MM.1S (cell line): ENCODE data around the gene CARD11.

ENCODE experiments used
- DNase-seq: peaks from one replicate; pipeline ENCODE4 v3.0.0-alpha.2; 2015
- H2AFZ ChIP-seq: fragments of 300-600 bp; sonication (generic); 2 replicates; pipeline ENCODE4 v1.6.0; 2016; ENCODE audit warnings: antibody characterized with exemption, low read length
- H3F3A ChIP-seq: fragments of 300-600 bp; sonication (generic); 2 replicates; pipeline ENCODE4 v1.6.1; 2016; ENCODE audit warnings: mild to moderate bottlenecking, antibody characterized with exemption, low read length, moderate library complexity, mixed read lengths; ENCODE audit not compliant: insufficient read depth
- H3K27ac ChIP-seq: fragments of 300-600 bp; sonication (generic); 2 replicates; pipeline ENCODE4 v1.5.1; 2016; ENCODE audit warnings: mild to moderate bottlenecking, low read length
- H3K27me3 ChIP-seq: fragments of 300-600 bp; sonication (generic); replicated peaks from 2 replicates; pipeline ENCODE4 v1.6.0; 2016; ENCODE audit warnings: low read length; ENCODE audit not compliant: insufficient read depth
- H3K36me3 ChIP-seq: fragments of 300-600 bp; sonication (generic); replicated peaks from 2 replicates; pipeline ENCODE4 v1.6.1; 2016; ENCODE audit warnings: mild to moderate bottlenecking, low read length, mixed read lengths; ENCODE audit not compliant: insufficient read depth
- H3K4me1 ChIP-seq: fragments of 300-600 bp; sonication (generic); 2 replicates; pipeline ENCODE4 v1.6.1; 2016; ENCODE audit warnings: low read length, mixed read lengths
- H3K4me2 ChIP-seq: fragments of 300-600 bp; sonication (generic); 2 replicates; pipeline ENCODE4 v1.6.0; 2016; ENCODE audit warnings: low read depth, low read length
- H3K4me3 ChIP-seq: fragments of 300-600 bp; sonication (generic); 2 replicates; pipeline ENCODE4 v1.5.1; 2016; ENCODE audit warnings: low read length, mixed read lengths
- H3K79me2 ChIP-seq: fragments of 300-600 bp; sonication (generic); 2 replicates; pipeline ENCODE4 v1.6.1; 2016; ENCODE audit warnings: mixed run types, low read length, mixed read lengths
- H3K9ac ChIP-seq: fragments of 300-600 bp; sonication (generic); 2 replicates; pipeline ENCODE4 v1.6.1; 2016; ENCODE audit warnings: low read length, mixed read lengths
- H3K9me2 ChIP-seq: fragments of 300-600 bp; sonication (generic); replicated peaks from 2 replicates; pipeline ENCODE4 v1.6.1; 2016; ENCODE audit warnings: mild to moderate bottlenecking, low read length, mixed read lengths; ENCODE audit not compliant: insufficient read depth
- H3K9me3 ChIP-seq: fragments of 300-600 bp; sonication (generic); replicated peaks from 2 replicates; pipeline ENCODE4 v1.6.1; 2016; ENCODE audit warnings: mild to moderate bottlenecking, low read length, mixed read lengths; ENCODE audit not compliant: insufficient read depth
- H4K20me1 ChIP-seq: fragments of 300-600 bp; sonication (generic); 2 replicates; pipeline ENCODE4 v1.6.1; 2016; ENCODE audit warnings: mild to moderate bottlenecking, low read length, moderate library complexity, mixed read lengths; ENCODE audit not compliant: insufficient read depth
- CTCF ChIP-seq: fragments of 300-600 bp; sonication (generic); IDR thresholded peaks from 2 replicates; pipeline ENCODE4 v1.5.1; 2016; ENCODE audit warnings: antibody characterized with exemption, low read length, mixed read lengths
- EZH2 ChIP-seq: fragments of 300-600 bp; sonication (generic); optimal IDR thresholded peaks from 2 replicates; pipeline ENCODE3; 2017; ENCODE audit warnings: low read depth, mild to moderate bottlenecking, antibody characterized with exemption, low read length, mixed read lengths
- EZH2phosphoT487 ChIP-seq: fragments of 300-600 bp; sonication (generic); IDR thresholded peaks from 2 replicates; pipeline ENCODE4 v1.6.1; 2018; ENCODE audit warnings: antibody characterized with exemption, low read length

The CARD11 gene

DNA sequence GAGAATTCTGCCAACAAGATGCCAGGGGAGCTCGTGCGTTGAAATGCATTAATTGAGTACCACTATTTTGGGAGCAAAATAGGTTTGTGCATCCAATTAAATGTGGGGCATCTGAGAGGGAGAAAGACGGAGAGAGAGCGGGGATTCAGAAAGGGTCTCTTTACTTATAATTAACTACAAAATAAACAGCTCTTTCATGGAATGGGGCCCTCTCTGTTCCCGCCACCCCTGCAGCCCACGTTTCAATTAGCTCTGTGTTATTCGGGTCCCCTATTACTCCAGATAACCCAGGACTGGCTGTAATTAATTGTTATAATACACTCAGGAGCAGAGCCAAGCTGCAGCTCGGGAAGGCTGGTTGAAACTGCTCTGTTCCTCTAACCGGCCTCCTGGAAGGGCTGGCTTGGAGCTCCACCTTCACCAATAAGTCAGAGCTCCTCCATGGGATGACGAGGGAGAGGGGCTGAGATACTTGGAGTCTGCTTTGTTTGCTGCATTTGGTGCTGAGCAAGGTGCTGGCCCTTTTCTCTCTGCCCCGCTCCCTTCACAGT is 67.8 kb downstream of the CARD11 start:
- Histone ChIP-seq H3K36me3 (no peaks in the 10 kb centered on the region), H3K4me3 (no peak overlapping the region), H2AFZ (no peak overlapping the region), H3K9me3 (no peaks in the 10 kb centered on the region), H4K20me1 (no peaks in the 10 kb centered on the region), H3K27me3 (no peaks in the 10 kb centered on the region), H3K9ac (no peak overlapping the region), H3K4me2 (no peak overlapping the region), H3K4me1 (peaks cover 15% of the 10 kb centered on the region), H3K27ac (no peak overlapping the region), H3K9me2 (no peaks in the 10 kb centered on the region), H3K79me2 (peaks cover 6% of the 10 kb centered on the region; the same call in 1 of the 2 replicates), H3F3A (peaks cover 19% of the 10 kb centered on the region)
- DNase-seq = no peak
- no peak for TF ChIP-seq EZH2
- TF ChIP-seq CTCF = no peak
- no peak for TF ChIP-seq EZH2phosphoT487

DNA sequence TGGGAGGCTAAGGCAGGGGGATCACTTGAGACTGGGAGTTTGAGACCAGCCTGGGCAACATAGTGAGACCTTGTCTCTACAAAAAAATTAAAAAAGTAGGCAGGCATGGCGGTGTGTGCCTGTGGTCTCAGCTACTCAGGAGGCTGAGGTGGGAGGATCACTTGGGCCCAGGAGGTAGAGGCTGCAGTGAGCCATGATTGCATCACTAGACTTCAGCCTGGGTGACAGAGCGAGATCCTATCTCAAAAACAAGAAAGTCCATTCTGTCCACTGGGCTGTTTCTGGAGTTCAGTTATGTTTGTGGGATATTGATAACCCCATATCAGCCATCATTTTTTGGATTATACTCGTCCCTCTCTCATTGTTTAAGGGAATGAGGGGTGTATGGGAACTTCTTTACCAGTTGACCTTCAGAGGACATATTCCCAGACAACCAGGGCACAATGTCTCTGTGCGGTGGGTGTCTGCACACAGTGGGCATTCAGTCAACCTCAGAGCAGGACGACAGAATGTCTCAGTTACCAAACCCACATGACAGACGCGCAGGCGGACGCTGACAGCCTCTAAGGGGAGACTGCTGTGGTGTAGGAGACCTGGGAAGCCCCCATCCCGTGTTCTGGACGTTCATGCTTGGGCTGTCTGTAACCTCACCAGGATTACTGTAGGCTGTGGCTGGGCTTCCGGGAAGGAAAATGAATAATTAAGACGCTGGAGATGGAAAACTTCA is 69.4 kb downstream of the CARD11 start:
- H3K27me3 ChIP-seq = no peaks in the 10 kb centered on the region
- no peak for DNase-seq
- no peaks in the 10 kb centered on the region for H3K36me3 ChIP-seq
- H3K4me3 ChIP-seq = no peak overlapping the region
- H3K4me2 ChIP-seq = no peak overlapping the region
- peaks cover 13% of the 10 kb centered on the region for H3F3A ChIP-seq
- H2AFZ ChIP-seq = no peak overlapping the region
- no peak overlapping the region for H3K27ac ChIP-seq
- no peaks in the 10 kb centered on the region for H3K9me3 ChIP-seq
- no peaks in the 10 kb centered on the region for H4K20me1 ChIP-seq
- TF ChIP-seq CTCF (no peak), EZH2phosphoT487 (no peak), EZH2 (no peak)
- no peaks in the 10 kb centered on the region for H3K9me2 ChIP-seq
- no peak overlapping the region for H3K9ac ChIP-seq
- H3K4me1 ChIP-seq = peaks cover 10% of the 10 kb centered on the region
- H3K79me2 ChIP-seq = no peaks in the 10 kb centered on the region

- Histone ChIP-seq H3K4me1 (0 out of 2 replicates have a peak, but pooled peaks cover 3% of the 10 kb centered on the region), H3K9ac (no peak overlapping the region), H3K36me3 (no peaks in the 10 kb centered on the region), H3K27me3 (no peaks in the 10 kb centered on the region), H3K9me2 (no peaks in the 10 kb centered on the region), H4K20me1 (no peaks in the 10 kb centered on the region), H3K4me3 (no peak overlapping the region), H3K27ac (no peak overlapping the region), H2AFZ (no peak overlapping the region), H3K9me3 (no peaks in the 10 kb centered on the region), H3K4me2 (no peak overlapping the region), H3F3A (no peaks in the 10 kb centered on the region; the same call in 1 of the 2 replicates), H3K79me2 (no peaks in the 10 kb centered on the region)
- TF ChIP-seq EZH2 (no peak), EZH2phosphoT487 (no peak), CTCF (no peak)
- DNase-seq = no peak
Observed at GRCh38 chr7:2972835-2973161, 70.9 kb downstream of the CARD11 start.
